HG02588 (cell line): ENCODE data around the gene CHTF8.
"Not testable (repeated sequence)": the region's sequence is repeated elsewhere in the genome, so short reads cannot be mapped to it uniquely, and the experiment has no call there.

Source experiments
- ATAC-seq: cut with Tn5 transposase; IDR thresholded peaks from one replicate; pipeline ENCODE4 v1.9.1; 2021; ENCODE audit warnings: mild to moderate bottlenecking, moderate library complexity; ENCODE audit not compliant: unreplicated experiment

CHTF8 gene, protein sequence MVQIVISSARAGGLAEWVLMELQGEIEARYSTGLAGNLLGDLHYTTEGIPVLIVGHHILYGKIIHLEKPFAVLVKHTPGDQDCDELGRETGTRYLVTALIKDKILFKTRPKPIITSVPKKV

DNA sequence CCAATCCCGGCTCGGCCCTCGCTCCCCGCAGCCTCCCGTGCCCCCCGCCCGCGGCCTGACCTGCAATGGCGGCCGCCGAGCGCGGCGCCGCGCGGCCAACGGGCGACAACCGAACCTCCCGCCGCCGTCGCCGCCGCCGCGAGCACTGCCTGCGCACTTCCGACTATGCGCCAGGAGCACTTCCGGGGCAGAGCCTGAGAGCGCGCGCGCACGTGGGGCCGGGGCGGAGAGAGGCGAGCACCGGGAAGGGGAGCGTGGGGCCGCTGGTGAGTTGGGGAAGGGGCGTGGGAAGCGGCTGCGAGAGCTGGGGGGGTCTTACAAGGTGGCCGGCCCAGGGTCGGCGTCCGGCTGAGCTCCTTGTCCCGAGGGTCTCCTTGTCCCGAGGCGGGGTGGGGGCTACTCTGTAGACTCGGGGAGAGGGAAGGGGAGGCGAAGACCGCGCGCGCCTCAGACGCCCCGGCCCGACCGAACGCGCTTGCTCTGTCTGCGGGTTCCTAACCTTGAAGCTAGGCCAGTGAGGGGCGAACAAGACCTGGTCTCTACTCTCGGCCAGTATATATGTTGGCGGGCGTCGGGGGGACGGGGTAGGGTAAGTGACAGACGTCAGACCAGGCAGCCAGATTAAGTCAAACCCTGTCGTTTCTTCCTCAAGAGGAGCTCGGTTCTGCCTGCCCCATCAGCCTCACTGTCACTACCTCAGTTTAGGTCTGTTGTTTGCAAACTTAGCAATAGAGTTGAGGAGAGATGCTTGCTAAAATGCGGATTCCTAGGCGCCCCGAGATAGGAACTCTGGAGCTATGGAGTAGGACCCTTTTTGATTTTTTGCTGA, at the start of gene CHTF8, which contains the start of gene UTP4:
TSS of gene CHTF8 (minus strand) at position 165 of the 829 bp plus-strand sequence. CDS start 11,130 bp downstream, outside the sequence.
TSS of gene UTP4 (plus strand) at position 226 of the 829 bp plus-strand sequence. CDS start 811 bp downstream, outside the sequence.
- ATAC-seq, result peak; percentile 91

DNA sequence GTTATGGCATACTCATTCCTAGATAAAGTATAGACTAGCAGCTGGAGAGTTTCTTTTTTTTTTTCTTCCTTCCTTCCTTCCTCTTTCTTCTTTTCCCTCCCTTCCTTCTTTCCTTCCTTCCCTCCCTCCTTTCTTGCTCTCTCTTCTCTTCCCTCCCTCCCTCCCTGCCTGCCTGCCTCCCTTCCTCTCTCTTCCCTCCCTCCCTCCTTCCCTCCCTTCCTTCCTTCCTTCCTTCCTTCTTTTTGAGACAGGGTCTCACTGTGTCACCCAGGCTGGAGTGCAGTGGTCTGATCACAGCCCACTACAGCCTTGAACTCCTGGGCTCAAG, 47.6 kb upstream of the CHTF8 start:
- no peak for ATAC-seq

DNA sequence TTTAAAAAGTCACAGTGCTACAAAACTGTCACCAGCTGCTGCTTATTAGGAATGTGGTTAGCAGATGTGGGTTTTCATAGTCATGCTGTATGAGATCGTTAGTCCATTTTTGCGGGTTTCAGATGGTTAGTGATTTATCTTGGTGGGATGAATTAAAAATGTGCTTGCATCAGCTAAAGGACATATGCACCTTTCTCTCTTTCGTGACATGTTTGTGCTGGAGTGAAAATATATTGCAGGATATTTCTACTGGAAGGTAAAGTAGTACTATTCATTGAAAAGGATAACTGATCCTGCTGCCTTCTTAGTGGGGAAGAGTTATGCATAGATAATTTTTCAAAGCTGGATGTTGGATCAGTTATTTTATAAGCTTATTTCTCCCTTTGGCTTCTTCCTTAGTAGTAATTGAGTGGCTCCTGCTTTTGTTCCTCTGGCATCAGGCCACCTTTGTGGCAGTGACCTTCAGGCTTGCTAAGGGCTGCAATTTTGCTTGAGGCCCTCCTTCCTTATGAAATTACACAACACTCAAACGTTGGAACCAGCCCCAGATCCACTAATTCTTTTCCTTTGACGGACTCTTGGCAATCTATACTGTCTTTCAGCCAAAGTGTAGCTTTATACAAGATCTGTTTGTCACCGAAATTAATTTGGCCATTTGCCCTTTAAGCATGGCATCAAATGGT, 47.1 kb upstream of the CHTF8 start:
- no peak for ATAC-seq

DNA sequence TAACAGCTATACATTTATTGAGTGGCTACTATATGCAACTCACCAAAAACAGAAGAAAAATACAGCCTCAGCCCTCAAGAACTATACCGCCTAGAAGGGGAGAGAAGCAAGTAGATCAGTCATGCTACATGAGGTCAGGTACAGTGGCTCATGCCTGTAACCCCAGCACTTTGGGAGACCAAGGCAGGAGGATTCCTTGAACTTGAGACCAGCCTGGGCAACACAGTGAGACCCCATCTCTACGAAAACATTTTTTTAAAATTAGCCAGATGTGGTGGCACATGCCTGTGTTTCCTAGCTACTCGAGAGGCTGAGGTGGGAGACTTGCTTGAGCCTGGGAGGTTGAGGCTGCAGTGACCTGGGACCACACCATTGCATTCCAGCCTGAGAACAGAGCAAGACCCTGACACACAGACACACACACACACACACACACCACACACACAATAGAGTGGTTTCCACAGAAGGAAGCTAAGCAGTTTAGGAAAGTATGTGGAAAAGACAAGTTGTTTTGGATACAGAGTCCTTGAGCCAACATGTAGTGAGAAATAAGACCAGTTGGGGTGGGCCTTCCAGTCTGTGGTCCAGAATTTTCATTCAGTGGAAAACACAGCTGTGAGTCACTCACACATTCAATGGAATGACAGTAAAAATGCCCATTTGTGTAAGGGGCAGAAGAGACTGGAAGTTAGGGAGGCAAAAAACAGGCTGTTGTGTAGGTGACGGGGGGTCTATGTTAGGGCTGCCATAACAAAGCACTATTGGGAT, 43.8 kb upstream of the CHTF8 start:
- no peak for ATAC-seq

DNA sequence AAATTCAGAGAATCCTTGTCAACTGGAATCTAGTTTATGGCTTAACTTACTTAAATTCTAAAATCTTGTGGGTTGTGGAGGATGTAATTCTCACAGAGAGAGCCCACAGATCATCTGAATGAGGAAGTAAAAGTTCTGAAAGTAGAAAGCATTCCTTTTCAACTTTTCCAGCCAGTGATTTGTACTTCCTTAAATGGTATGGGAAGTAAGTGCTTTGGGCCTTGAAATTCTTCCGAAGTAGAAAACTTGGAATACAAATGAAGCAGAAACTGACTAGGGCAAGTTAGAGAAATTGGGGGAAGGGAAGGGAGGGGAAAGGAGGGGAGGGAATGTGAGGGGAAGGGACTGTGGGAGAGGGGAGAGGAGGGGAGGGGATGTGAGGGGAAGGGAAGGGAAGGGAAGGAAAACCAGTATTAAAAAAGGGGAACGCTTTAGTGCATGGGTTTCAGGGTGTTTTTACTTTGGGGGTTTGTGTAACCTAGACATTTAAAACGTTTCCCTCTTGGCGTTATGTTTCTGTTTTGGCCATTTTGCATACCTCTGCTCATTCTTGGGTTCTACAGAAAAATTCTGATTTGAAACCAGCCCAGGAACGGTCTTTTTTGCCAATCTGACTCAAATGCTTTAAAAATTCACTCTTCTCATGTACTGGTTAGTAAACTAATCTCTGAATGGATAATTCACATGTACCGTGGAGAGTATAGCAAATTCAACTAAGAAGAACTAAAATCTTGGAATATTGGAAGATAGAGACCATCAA, 39.1 kb upstream of the CHTF8 start:
- no peak for ATAC-seq

DNA sequence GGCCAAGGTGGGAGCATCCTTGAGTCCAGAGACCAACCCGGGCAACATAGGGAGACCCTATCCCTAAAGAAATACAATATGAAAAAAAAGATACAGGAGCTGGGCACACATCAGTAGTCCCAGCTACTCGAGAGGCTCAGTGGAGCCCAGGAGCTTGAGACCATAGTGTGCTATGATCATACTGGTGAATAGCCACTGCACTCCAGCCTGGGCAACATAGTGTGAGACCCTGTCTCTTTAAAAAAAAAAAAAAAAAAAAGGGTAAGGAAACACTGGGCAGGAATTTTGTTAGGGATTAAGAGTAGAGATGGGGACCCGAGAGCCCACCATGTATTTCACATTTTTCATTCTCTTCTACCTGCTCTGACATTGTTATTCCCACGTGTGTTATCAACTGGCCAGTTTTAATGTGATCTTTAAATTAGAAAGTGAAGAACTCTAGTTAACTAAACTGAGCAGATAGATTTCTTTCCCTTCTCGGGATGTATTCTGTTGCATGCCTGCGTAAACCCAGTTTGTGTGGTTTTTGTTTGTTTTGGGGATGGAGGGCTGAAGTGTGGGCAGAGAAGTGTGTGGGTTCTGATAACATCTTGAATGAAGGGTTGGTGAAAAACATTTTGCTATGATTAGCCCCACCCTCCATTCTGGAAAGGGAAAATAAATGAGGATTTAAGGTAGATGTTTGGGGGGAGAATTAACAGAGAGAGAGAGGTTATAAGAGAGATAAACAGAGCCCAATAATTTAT, 37.4 kb upstream of the CHTF8 start:
- ATAC-seq, result no peak

DNA sequence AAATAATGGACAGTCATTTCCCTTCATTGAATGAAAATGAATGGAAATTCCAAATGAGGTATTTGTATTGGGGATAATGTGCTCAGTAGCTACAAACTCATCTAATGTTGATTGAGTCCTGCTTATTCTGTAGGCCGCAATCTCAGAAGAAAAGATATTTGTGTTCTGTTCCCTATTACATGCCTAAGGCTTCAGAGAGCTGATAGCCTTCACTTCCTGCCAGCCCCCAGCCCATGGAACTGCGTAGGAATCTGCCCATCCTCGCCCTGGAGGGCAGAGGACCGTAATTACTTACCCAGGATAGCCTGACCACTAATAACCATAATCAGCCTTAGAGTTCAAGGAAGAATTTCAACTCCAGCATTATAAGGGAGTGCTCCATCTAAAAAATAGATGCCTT, 36.7 kb upstream of the CHTF8 start:
- ATAC-seq, result no peak

DNA sequence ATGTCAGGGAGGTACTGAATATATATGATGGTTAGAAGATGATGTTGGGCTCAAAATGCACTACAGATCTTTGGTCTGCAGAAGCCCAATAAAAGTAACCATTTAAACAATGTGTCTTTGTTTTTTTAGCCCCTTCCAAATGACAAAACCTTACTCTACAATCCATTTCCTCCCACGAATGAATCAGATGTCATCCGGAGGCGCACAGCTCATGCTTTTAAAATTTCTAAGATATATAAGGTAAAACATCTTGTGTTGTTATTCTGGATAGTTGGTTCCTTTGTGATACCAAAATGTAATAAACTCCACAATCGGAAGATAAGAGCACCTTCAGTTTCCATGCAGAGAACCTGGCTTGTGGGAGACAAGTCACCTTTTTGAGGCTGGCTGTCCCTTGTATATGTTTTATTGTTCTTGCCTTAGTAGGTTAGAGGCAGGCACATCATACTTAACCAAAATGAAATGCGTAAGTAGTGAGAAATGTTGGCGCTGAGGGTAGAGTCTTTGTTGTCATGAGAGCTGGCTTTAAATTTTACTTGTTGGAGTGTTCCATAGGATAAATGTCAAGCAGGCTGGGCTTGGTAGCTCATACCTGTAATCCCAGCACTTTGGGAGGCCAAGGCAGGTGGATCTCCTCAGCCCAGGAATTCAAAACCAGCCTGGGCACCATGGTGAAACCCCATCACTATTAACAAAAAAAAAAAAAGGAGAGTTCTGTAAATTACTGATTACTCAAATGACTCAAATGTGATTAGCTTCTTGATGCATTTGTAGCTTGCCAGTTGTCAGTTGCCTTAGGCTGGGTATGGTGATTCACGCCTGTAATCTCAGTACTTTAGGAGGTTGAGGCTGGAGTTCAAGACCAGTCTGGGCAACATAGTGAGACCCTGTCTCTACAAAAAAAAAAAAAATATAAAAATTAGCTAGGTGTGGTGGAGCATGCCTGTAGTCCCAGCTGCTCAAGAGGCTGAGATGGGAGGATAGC, 34.9 kb upstream of the CHTF8 start:
- ATAC-seq, result no peak

DNA sequence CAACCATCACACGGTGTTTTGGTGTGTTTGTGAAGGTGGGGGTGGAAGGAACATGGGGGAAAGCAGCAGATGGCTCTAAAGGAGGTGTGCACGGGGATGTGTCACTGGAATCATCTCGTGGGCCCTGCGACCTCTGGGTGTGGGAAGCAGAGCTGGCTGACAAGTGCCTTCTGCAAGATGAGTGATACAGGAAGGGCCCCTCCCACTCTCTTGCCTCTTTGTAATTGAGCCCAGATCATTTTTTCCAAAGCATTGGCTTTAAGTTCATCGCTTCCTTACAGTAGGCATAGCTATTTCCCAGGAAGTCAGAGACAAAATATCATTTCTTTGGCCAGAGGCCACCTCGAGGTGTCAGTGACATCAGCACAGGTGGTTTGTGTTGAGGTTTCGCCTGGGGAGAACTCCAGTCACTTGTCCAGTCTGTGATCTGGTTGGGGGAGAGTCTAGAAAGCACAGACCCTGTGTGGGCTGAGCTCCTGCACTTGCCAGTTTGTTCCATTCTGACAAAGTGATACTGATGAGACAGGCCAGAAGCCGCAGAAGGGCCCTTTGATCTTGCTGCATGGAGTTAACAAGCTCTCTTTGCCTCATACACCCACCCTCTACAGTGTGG, 33.9 kb upstream of the CHTF8 start:
- ATAC-seq, result no peak

DNA sequence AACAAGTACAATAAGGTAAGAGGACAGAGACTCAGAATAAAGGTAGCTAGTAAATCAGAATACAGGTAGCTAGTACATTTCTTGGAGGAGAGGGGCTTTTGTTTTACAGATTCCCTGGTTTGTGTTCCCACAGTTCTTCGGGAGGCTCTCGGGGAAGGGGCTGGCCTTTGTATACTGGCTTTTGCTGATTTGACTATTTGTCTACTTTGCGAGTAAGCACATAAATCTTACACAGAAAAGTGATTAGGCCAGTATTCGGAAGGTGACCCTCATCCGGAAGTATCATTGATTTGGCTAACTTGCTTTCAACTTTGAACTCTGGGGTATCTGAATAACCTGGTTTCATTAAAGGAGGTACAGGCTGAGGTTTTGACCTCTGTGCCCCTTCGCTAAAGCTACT, 33.2 kb upstream of the CHTF8 start:
- no peak for ATAC-seq

DNA sequence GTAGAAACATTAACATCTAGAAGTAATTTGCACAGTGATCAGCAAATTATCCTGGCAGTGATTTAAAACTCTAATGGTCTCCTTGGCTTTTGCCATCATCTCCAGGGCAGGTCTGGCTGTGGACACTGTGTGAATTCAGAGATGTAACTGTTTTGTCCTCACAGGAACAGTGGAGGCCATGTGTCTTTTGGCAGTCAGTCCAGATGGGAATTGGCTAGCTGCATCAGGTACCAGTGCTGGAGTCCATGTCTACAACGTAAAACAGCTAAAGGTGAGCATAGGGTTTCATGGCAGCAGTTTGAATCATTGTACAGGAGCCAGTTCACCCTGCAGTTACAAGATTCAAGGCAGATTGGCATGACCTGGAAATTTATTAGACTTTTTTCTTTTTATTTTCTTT, 27.8 kb upstream of the CHTF8 start:
- no peak for ATAC-seq

DNA sequence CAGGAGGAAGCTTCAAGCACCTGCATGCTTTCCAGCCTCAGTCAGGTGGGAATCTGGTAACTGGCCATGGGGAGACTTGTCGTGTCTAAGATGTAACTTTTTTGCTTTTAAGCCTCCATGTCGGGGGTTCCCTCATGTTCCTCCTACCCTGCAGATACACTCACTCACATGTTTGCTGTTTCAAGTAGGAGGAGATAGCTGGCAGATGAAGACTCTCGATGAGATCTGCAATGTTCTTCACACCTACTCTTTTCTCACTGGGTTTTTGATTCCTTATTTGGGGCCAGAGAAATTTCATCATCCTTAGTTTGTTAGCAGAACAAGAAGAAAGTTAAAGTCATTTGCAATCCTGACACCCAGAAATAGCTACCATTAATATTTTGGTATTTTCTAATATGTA, 24.8 kb upstream of the CHTF8 start:
- ATAC-seq, result no peak

DNA sequence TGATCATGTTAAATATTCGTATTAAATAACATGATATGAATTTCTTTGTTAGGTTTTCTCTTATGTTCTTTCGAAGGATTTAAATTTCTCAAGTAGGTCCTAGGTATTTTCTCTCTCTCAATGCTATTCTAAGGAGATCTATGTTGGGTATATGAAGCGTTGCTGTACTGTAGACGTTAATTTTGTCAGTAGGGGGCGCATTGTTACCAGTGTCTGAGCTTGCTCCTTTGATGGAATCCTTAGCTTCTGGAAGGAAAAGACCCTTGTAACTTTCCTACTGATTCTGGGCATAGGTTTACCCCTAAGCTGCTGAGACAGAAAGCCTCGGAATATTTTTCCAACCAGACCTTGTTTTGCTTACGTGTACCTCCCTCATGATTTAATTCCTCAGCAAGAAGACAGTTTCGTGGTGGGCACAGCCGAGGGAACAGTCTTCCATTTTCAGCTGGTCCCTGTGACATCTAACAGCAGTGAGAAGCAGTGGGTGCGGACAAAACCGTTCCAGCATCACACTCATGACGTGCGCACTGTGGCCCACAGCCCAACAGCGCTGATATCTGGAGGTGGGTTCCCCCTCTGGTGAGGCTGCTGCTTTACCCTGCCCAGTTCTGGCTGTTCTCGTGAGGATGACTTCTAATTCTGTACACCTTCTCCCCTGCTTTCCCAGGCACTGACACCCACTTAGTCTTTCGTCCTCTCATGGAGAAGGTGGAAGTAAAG, 17.9 kb upstream of the CHTF8 start:
- no peak for ATAC-seq

DNA sequence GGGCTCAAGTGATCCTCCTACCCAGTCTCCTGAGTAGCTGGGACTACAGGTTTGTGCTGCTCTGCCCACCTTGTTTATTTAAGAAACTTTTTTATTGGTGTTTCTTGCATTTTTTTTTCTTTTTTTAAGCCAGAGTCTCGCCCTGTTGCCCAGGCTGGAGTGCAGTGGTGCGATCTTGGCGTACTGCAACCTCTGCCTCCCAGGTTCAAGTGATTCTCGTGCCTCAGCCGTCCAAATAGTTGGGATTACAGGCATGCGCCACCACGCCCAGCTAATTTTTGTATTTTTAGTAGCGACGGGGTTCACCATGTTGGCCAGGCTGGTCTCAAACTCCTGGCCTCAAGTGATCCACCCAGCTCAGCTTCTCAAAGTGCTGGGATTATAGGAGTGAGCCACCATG, 17.2 kb upstream of the CHTF8 start:
- ATAC-seq, result not testable (repeated sequence)

DNA sequence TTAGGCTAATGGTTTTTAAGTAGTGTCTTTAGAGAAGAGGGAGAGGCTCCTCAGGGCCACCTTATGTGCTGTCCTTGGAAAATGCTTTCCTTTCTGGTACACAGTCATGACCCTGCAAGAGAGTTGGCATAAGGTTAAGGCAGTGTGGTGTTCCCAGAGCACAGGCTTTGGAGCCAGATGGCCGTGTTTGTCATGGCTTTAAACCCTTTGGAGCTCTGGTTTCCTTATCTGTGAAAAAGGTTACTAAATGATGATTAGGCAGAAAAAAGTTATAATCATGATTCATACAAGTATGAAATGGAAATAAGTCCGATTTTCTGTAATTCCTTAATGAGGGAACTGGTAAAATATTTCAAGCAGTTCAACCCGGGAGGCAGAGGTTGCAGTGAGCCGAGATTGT, 13.3 kb upstream of the CHTF8 start:
- no peak for ATAC-seq

DNA sequence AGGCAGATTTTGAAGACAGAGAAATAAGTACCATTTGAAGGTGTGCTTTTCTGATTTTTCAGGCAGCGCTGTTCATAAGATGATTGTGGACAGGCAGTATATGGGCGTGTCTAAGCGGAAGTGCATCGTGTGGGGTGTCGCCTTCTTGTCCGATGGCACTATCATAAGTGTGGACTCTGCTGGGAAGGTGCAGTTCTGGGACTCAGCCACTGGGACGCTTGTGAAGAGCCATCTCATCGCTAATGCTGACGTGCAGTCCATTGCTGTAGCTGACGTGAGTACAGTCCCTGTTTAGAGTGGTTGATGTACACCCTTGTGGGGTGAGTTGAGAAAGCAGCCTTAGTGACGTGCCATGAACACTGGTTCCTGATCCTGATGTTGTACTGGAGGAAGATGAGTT, 10.7 kb upstream of the CHTF8 start:
- no peak for ATAC-seq

DNA sequence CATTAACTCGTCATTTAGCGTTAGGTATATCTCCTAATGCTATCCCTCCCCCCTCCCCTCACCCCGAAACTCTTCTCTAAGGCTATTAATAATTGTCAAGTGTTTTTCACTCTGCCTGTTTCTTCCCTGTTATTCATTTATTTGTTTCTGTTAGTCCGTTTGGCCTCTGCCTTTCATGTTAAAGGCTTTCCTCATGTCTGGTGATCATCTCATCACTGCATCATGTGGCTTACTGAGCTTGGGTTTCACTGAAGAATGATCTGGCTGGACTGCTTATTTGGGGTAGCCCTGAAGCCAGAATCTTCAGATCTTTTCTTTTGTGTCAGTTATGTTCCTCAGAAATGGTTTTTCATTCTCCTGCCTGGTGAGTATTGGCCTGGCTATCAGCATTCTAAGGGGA, 9.5 kb upstream of the CHTF8 start:
- no peak for ATAC-seq

DNA sequence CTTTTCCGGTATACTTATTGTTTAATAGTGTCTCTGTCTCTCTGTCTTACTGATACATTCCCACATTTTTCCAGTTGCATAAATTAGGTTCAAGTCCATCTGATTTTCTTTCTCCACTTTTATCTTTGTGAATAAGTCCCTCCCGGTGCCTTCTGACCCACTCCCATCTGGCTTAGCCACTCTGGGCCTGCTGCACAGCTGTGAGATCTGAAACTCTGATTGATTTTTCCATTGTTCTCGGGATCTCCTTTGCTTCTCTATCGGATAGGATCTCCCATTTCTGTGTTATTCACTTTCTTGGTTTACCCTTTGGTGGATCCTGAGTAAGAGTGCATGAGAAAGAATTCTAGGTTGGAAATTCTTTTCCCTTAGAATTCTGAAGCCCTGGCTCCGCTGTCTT, 8.6 kb upstream of the CHTF8 start:
- no peak for ATAC-seq
